PC-3 (cell line): Measurements from ENCODE around the gene TMEM123. TPM values are rescaled to one million over a fixed set of nuclear protein-coding genes. Genes with fewer than 3 reads are reported as not detected.

Experiments used
- ATAC-seq: fragments of 200-7000 bp; cut with Tn5 transposase; 2 replicates; pipeline ENCODE4 v1.9.1; 2020; ENCODE audit warnings: mild to moderate bottlenecking, moderate library complexity
- BruUV-seq: library from RNA; stranded (reverse); fragments of 400-500 nt; replicated peaks from 2 replicates; lab custom pipeline; 2021; lab: Mats Ljungman, UMichigan
- CTCF ChIA-PET: fragments of 300-600 bp; sonication (Branson Sonifier 250); formaldehyde crosslinking; loops from one replicate; lab custom pipeline; 2022; ENCODE audit warnings: antibody characterized with exemption; lab: Charles Lee
- POLR2A ChIA-PET: fragments of 300-600 bp; sonication (Branson Sonifier 250); formaldehyde crosslinking; loops from one replicate; lab custom pipeline; 2022; ENCODE audit warnings: antibody characterized with exemption; ENCODE audit not compliant: unreplicated experiment; lab: Charles Lee
- DNase-seq: peaks from one replicate; pipeline ENCODE4 v3.0.0-alpha.2; 2015
- H2AFZ ChIP-seq: fragments of 300-600 bp; sonication (generic); 2 replicates; pipeline ENCODE4 v1.6.0; 2016; ENCODE audit warnings: antibody characterized with exemption, low read length
- H3F3A ChIP-seq: fragments of 300-600 bp; sonication (generic); one replicate; pipeline ENCODE4 v1.6.0; 2017; ENCODE audit warnings: antibody characterized with exemption, low read length, control low read depth, mild to moderate bottlenecking; ENCODE audit not compliant: unreplicated experiment
- H3K27ac ChIP-seq: fragments of 300-600 bp; sonication (generic); 2 replicates; pipeline ENCODE4 v1.5.1; 2016; ENCODE audit warnings: mild to moderate bottlenecking, low read length
- H3K27me3 ChIP-seq: fragments of 300-600 bp; sonication (generic); 2 replicates; pipeline ENCODE4 v1.6.1; 2016; ENCODE audit warnings: low read length, mixed read lengths
- H3K36me3 ChIP-seq: fragments of 300-600 bp; sonication (generic); 2 replicates; pipeline ENCODE4 v1.6.1; 2016; ENCODE audit warnings: low read depth, mixed run types, low read length, mixed read lengths
- H3K4me1 ChIP-seq: fragments of 300-600 bp; sonication (generic); 2 replicates; pipeline ENCODE4 v1.5.1; 2016; ENCODE audit warnings: low read length; ENCODE audit not compliant: insufficient read depth
- H3K4me2 ChIP-seq: fragments of 300-600 bp; sonication (generic); 2 replicates; pipeline ENCODE4 v1.6.0; 2016; ENCODE audit warnings: low read length
- H3K4me3 ChIP-seq: fragments of 300-600 bp; sonication (generic); 2 replicates; pipeline ENCODE4 v1.5.1; 2016; ENCODE audit warnings: mild to moderate bottlenecking, low read length, mixed read lengths
- H3K79me2 ChIP-seq: fragments of 300-600 bp; sonication (generic); 2 replicates; pipeline ENCODE4 v1.6.1; 2017; ENCODE audit warnings: low read length, mixed read lengths
- H3K9ac ChIP-seq: fragments of 300-600 bp; sonication (generic); 2 replicates; pipeline ENCODE4 v1.6.0; 2016; ENCODE audit warnings: mild to moderate bottlenecking, low read length
- H3K9me2 ChIP-seq: fragments of 300-600 bp; sonication (generic); replicated peaks from 2 replicates; pipeline ENCODE4 v1.6.1; 2016; ENCODE audit warnings: mixed run types, low read length, mixed read lengths
- H3K9me3 ChIP-seq: fragments of 300-600 bp; sonication (generic); 2 replicates; pipeline ENCODE4 v1.6.1; 2016; ENCODE audit warnings: low read length, mixed read lengths
- H4K20me1 ChIP-seq: fragments of 300-600 bp; sonication (generic); 2 replicates; pipeline ENCODE4 v1.6.1; 2016; ENCODE audit warnings: low read length, mixed read lengths
- EZH2 ChIP-seq: fragments of 300-600 bp; sonication (generic); IDR thresholded peaks from one replicate; pipeline ENCODE4 v1.6.1; 2017; ENCODE audit warnings: antibody characterized with exemption, mild to moderate bottlenecking, low read length; ENCODE audit not compliant: unreplicated experiment
- EZH2phosphoT487 ChIP-seq: fragments of 300-600 bp; sonication (generic); IDR thresholded peaks from 2 replicates; pipeline ENCODE4 v1.6.1; 2018; ENCODE audit warnings: mild to moderate bottlenecking, antibody characterized with exemption, low read length, borderline replicate concordance
- intact Hi-C: fragments of 100-400 bp; cut with micrococcal nuclease; formaldehyde crosslinking; loops from 2 replicates; pipeline ENCODE4 v1.9.0; 2023
- total RNA-seq: library from RNA; depleted of rRNA; stranded (reverse); fragments of >200 nt; gene quantifications from 2 replicates; pipeline ENCODE4 v1.2.3, GENCODE V29; 2014
- TF ChIP-seq, protein P1 (sequence below): fragments of 300-600 bp; sonication (generic); conservative IDR thresholded peaks from 2 replicates; pipeline ENCODE4 v1.5.1; 2017; ENCODE audit warnings: antibody characterized with exemption, low read depth, mild to moderate bottlenecking, low read length

TMEM123 gene
- total RNA-seq, 1 experiment from 2014 or later, result 163 TPM

DNA sequence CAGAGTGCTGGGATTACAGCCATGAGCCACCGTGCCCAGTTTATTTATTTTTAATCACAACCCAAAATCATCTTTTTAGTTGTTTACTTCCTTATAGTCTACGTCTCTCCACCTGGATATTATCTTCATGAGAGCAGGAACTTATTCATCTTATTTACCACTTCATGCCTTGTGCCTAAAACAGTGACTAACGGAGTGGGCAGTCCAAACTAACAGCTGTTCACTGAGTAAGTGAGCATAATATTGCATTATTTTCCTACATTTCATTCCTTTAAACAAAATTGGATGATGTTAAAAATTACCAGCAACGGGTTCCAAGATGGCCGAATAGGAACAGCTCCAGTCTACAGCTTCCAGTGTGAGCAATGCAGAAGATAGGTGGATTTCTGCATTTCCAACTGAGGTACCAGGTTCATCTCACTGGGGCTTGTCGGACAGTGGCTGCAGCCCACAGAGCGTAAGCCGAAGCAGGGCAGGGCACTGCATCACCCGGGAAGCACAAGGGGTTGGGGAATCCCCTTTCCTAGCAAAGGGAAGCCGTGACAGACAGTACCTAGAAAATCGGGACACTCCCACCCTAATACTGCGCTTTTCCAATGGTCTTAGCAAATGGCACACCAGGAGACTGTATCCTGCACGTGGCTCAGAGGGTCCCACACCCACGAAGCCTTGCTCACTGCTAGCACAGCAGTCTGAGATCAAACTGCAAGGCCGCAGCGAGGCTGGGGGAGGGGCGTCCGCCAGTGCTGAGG is 14.1 kb downstream of the TMEM123 start:
- ATAC-seq, result no peak
- Histone ChIP-seq H3K79me2 (peaks cover 67% of the 10 kb centered on the region), H4K20me1 (no peaks in the 10 kb centered on the region), H3K4me2 (no peak overlapping the region), H3K4me1 (no peaks in the 10 kb centered on the region), H3K4me3 (no peak overlapping the region), H3F3A (no peaks in the 10 kb centered on the region), H3K9me3 (0 out of 2 replicates have a peak, but pooled peaks cover 5% of the 10 kb centered on the region), H3K9ac (no peak overlapping the region), H3K36me3 (peaks cover 34% of the 10 kb centered on the region), H2AFZ (no peak overlapping the region), H3K27me3 (no peaks in the 10 kb centered on the region), H3K27ac (no peak overlapping the region), H3K9me2 (no peaks in the 10 kb centered on the region)
- TF ChIP-seq, protein P1, sequence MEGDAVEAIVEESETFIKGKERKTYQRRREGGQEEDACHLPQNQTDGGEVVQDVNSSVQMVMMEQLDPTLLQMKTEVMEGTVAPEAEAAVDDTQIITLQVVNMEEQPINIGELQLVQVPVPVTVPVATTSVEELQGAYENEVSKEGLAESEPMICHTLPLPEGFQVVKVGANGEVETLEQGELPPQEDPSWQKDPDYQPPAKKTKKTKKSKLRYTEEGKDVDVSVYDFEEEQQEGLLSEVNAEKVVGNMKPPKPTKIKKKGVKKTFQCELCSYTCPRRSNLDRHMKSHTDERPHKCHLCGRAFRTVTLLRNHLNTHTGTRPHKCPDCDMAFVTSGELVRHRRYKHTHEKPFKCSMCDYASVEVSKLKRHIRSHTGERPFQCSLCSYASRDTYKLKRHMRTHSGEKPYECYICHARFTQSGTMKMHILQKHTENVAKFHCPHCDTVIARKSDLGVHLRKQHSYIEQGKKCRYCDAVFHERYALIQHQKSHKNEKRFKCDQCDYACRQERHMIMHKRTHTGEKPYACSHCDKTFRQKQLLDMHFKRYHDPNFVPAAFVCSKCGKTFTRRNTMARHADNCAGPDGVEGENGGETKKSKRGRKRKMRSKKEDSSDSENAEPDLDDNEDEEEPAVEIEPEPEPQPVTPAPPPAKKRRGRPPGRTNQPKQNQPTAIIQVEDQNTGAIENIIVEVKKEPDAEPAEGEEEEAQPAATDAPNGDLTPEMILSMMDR, result no peak
- TF ChIP-seq EZH2phosphoT487 (no peak), EZH2 (no peak)
- CTCF ChIA-PET, result no interaction called here
- BruUV-seq, result no TSS peak
- DNase-seq, result no peak
- POLR2A ChIA-PET, result interaction anchor here (0.6 kb wide), 1 partner anchor 35 kb away, joined by 3 read pairs; no protein-coding TSS in a partner anchor
- intact Hi-C loops, result no loop called here

DNA sequence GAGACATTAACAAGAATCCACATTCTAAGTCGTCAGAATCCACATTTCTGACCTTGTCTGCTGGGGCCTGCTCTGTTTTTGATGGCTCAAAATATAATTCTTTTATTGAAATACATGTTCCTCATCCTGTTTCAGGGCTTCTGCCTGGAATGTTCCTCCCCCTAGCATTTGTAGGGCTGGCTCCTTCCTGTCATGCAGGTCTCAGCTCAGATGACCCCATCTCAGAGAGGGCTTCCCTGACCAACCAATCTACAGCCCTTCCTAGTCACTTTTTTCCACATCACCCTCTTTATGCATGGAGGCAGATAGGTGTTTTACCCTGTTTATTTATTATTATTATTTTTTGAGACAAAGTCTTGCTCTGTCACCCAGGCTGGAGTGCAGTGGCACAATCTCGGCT is 14.8 kb downstream of the TMEM123 start:
- H3K9me2 ChIP-seq, result no peaks in the 10 kb centered on the region
- ChIA-PET POLR2A (no interaction called here), CTCF (no interaction called here)
- intact Hi-C loops, result no loop called here
- peaks cover 40% of the 10 kb centered on the region for H3K36me3 ChIP-seq
- H3K9ac ChIP-seq, result no peak overlapping the region
- DNase-seq, result no peak
- H3K4me2 ChIP-seq, result no peak overlapping the region
- no peak overlapping the region for H2AFZ ChIP-seq
- H3K9me3 ChIP-seq, result 0 out of 2 replicates have a peak, but pooled peaks cover 10% of the 10 kb centered on the region
- BruUV-seq, result no TSS peak
- H4K20me1 ChIP-seq, result no peaks in the 10 kb centered on the region
- H3K79me2 ChIP-seq, result peaks cover 60% of the 10 kb centered on the region
- H3K27me3 ChIP-seq, result no peaks in the 10 kb centered on the region
- no peak overlapping the region for H3K27ac ChIP-seq
- H3K4me1 ChIP-seq, result no peaks in the 10 kb centered on the region
- no peak overlapping the region for H3K4me3 ChIP-seq
- H3F3A ChIP-seq, result no peaks in the 10 kb centered on the region
- TF ChIP-seq EZH2 (no peak), EZH2phosphoT487 (no peak)
- TF ChIP-seq, protein P1, result no peak
- no peak for ATAC-seq

DNA sequence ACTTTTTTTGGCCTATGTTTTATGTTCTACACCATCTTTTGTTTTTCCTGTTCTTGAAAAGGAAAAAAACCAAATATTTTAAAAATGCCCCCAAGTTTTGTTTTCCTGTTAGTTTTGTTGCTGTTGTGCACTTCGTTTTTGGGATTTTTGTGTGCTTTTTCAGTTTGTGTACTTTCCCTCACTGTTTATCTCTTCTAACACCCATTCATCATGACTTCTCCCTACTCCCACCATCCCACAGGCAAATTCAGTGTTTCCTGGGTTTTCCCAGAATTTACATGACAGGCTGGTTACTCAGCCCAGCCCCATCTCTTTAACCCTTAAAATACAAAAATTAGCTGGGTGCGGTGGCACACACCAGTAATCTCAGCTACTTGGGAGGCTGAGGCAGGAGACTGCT is 15.6 kb downstream of the TMEM123 start:
- Histone ChIP-seq H3F3A (no peaks in the 10 kb centered on the region), H3K9me2 (no peaks in the 10 kb centered on the region), H3K9ac (no peak overlapping the region), H3K4me3 (no peak overlapping the region), H3K4me1 (no peaks in the 10 kb centered on the region), H4K20me1 (no peaks in the 10 kb centered on the region), H3K9me3 (0 out of 2 replicates have a peak, but pooled peaks cover 10% of the 10 kb centered on the region), H3K27ac (no peak overlapping the region), H2AFZ (no peak overlapping the region), H3K4me2 (no peak overlapping the region), H3K27me3 (no peaks in the 10 kb centered on the region), H3K79me2 (peaks cover 56% of the 10 kb centered on the region), H3K36me3 (peaks cover 46% of the 10 kb centered on the region)
- TF ChIP-seq EZH2 (no peak), EZH2phosphoT487 (no peak)
- TF ChIP-seq, protein P1, result no peak
- intact Hi-C loops, result no loop called here
- POLR2A ChIA-PET, result no interaction called here
- no peak for DNase-seq
- CTCF ChIA-PET, result no interaction called here
- BruUV-seq, result no TSS peak
- no peak for ATAC-seq
